Mammary epithelial cell (primary cell): ENCODE data around the gene TOGARAM2.

Source experiments
- CTCF ChIP-seq, 2 donors: IDR thresholded peaks in 1 of 2; conservative IDR thresholded peaks in 1 of 2; 2 replicates each; pipeline ENCODE4 v1.5.1; 2011 to 2012; ENCODE audit warnings: inconsistent platforms in 2 of 2, low read length in 2 of 2, mild to moderate bottlenecking in 2 of 2, control low read depth in 1 of 2, low read depth in 1 of 2; ENCODE audit not compliant: insufficient read depth in 1 of 2; ENCODE audit errors: extremely low read depth in 1 of 2
- EZH2 ChIP-seq: IDR thresholded peaks from 2 replicates; pipeline ENCODE4 v1.6.1; 2012; ENCODE audit warnings: low read length, inconsistent platforms, borderline replicate concordance

- TF ChIP-seq CTCF (conservative IDR thresholded peaks at IDR 0.05 in 1 of 2, IDR thresholded peaks at IDR 0.05 in 1 of 2; ENCODE audit: extremely low read depth in 1 of 2, insufficient read depth in 1 of 2, low read depth in 1 of 2, low read length in 2 of 2) = no peak
- no peak for TF ChIP-seq EZH2
Measured at GRCh38 chr2:28974252-28974651, 6.8 kb upstream of the TOGARAM2 start.
